NCI-H2196 treated with DMSO at 0.1 percent for 48 hours (cell line): ENCODE results near the gene STAMBPL1.

Experiments used
- DNase-seq: peaks from one replicate; lab custom pipeline; 2025; ENCODE audit not compliant: unreplicated experiment; lab: John Stamatoyannopoulos, UW

STAMBPL1 gene

GRCh38 chr10:88890681-88891381, 10.8 kb downstream of the STAMBPL1 start:
- DNase-seq: no peak

- DNase-seq: no peak
These were observed 12.3 kb downstream of the STAMBPL1 start for GRCh38 chr10:88892222-88892967.

GRCh38 chr10:88893611-88894010, 13.6 kb downstream of the STAMBPL1 start:
- no peak for DNase-seq

- no peak for DNase-seq
These were observed 15.2 kb downstream of the STAMBPL1 start for GRCh38 chr10:88895250-88895649.

- DNase-seq: no peak
These were observed 16.4 kb downstream of the STAMBPL1 start for GRCh38 chr10:88896372-88896993.

GRCh38 chr10:88896994-88897853, 17.2 kb downstream of the STAMBPL1 start:
- DNase-seq: no peak

GRCh38 chr10:88898727-88899126, 18.7 kb downstream of the STAMBPL1 start:
- DNase-seq: no peak

GRCh38 chr10:88899886-88900285, 19.8 kb downstream of the STAMBPL1 start:
- DNase-seq: no peak

- DNase-seq: no peak
These were observed 21.4 kb downstream of the STAMBPL1 start for GRCh38 chr10:88901206-88901983.

- DNase-seq: no peak
These were observed 22.1 kb downstream of the STAMBPL1 start for GRCh38 chr10:88901984-88902789.

- no peak for DNase-seq
These were observed 23.7 kb downstream of the STAMBPL1 start for GRCh38 chr10:88903715-88904114.

- no peak for DNase-seq
These were observed 26.9 kb downstream of the STAMBPL1 start for GRCh38 chr10:88906921-88907320.

- DNase-seq: no peak
These were observed 28.1 kb downstream of the STAMBPL1 start for GRCh38 chr10:88908194-88908593.

- DNase-seq: no peak
These were observed 31.1 kb downstream of the STAMBPL1 start for GRCh38 chr10:88911116-88911515.

GRCh38 chr10:88911851-88912250, 31.8 kb downstream of the STAMBPL1 start:
- DNase-seq: no peak

GRCh38 chr10:88913127-88913526, 33.1 kb downstream of the STAMBPL1 start:
- DNase-seq: no peak

GRCh38 chr10:88913788-88914187, 33.7 kb downstream of the STAMBPL1 start:
- DNase-seq: no peak

GRCh38 chr10:88915781-88916180, 35.7 kb downstream of the STAMBPL1 start:
- no peak for DNase-seq

GRCh38 chr10:88916231-88916630, 36.2 kb downstream of the STAMBPL1 start:
- DNase-seq: no peak

- no peak for DNase-seq
These were observed 36.9 kb downstream of the STAMBPL1 start for GRCh38 chr10:88916986-88917385.
